Endothelial cell (in vitro differentiated cells): ENCODE data around the gene TRAM2. TPM values are rescaled to one million over a fixed set of nuclear protein-coding genes. Genes with fewer than 3 reads are reported as not detected.

Experiments
- DNase-seq: peaks from one replicate; pipeline ENCODE4 v3.0.0; 2021; ENCODE audit warnings: low spot score
- H3K27ac Mint-ChIP-seq: one replicate; pipeline ENCODE4 v1.8.0; 2021; ENCODE audit warnings: mixed read lengths, inconsistent platforms; ENCODE audit not compliant: unreplicated experiment
- H3K27me3 Mint-ChIP-seq: one replicate; pipeline ENCODE4 v1.8.0; 2021; ENCODE audit warnings: mild to moderate bottlenecking, moderate library complexity, mixed read lengths, inconsistent platforms; ENCODE audit not compliant: unreplicated experiment
- H3K36me3 Mint-ChIP-seq: one replicate; pipeline ENCODE4 v1.8.0; 2021; ENCODE audit warnings: mild to moderate bottlenecking, low read depth, mixed read lengths, inconsistent platforms; ENCODE audit not compliant: unreplicated experiment
- H3K4me1 Mint-ChIP-seq: one replicate; pipeline ENCODE4 v1.8.0; 2021; ENCODE audit warnings: mild to moderate bottlenecking, mixed read lengths, inconsistent platforms; ENCODE audit not compliant: unreplicated experiment
- H3K4me3 Mint-ChIP-seq: one replicate; pipeline ENCODE4 v1.8.0; 2021; ENCODE audit warnings: mild to moderate bottlenecking, mixed read lengths, inconsistent platforms; ENCODE audit not compliant: unreplicated experiment
- H3K9me3 Mint-ChIP-seq: one replicate; pipeline ENCODE4 v1.8.0; 2021; ENCODE audit warnings: mixed read lengths, inconsistent platforms; ENCODE audit not compliant: unreplicated experiment
- CTCF ChIP-seq: fragments of 200-600 bp; sonication (generic); IDR thresholded peaks from one replicate; pipeline ENCODE4 v1.5.0; 2021; ENCODE audit warnings: antibody characterized with exemption; ENCODE audit not compliant: unreplicated experiment
- total RNA-seq: library from RNA; stranded (reverse); fragmentation: NEBNext Ultra II Directional; extraction: Animal tissue kit (Norgen Biotek cat#: 25700); gene quantifications from one replicate; pipeline ENCODE4 v1.2.1, GENCODE V29; 2021; ENCODE audit not compliant: unreplicated experiment

TRAM2 gene
- total RNA-seq, 1 donor from 2014 or later = 29.4 TPM

- no peak overlapping the region for H3K4me3 Mint-ChIP-seq
- H3K4me1 Mint-ChIP-seq = peaks cover 16% of the 10 kb centered on the region
- DNase-seq = no peak
- peaks cover 3% of the 10 kb centered on the region for H3K27me3 Mint-ChIP-seq
- peak overlapping the region; percentile 62 for H3K27ac Mint-ChIP-seq
- no peaks in the 10 kb centered on the region for H3K9me3 Mint-ChIP-seq
- peaks cover 4% of the 10 kb centered on the region for H3K36me3 Mint-ChIP-seq
- no peak for TF ChIP-seq CTCF
Measured at GRCh38 chr6:52493669-52494068, 83.2 kb downstream of the TRAM2 start.

DNA sequence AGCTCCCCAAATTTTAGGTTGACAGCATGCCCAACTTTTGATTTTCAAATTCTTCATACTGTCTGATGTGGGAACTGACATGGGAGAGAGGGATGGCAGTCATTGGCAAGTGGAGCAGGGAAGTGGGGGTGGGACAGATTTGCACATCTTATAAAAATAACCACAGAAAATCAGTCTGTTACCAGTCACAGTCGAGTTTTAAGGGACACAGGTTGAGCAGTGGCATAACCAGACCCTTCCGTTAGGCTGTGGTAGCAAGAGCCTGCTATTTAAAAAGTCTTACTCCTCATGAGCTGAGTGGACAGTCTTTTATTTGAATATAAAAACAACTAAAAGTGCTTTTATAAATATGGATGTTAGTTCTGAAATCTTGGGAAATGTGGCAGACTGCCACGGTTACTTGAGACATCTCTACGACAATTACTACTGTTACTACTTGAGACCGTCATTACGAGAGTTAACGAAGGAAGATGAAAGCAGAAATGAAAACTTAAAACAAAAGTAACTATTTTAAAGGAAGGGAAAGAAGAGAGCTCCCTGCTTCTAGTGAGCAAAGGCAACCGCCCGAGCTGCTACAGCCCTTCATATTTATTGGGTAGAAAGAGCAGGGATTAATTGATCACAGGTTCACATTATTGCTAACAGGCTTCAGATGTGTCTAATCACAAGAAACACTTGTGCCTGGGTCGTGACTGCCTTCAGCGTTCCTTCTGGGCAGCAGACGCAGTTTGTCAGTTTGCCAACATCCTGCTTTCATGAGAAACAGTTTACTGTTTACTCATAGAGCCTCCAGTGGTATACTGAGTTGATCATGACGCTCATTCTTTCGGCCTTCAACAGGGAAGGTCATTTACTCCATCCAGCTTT lies 85.4 kb downstream of the TRAM2 start:
- DNase-seq = no peak
- peaks cover 3% of the 10 kb centered on the region for H3K27me3 Mint-ChIP-seq
- peaks cover 13% of the 10 kb centered on the region for H3K4me1 Mint-ChIP-seq
- H3K27ac Mint-ChIP-seq = no peak overlapping the region
- H3K9me3 Mint-ChIP-seq = no peaks in the 10 kb centered on the region
- H3K36me3 Mint-ChIP-seq = peaks cover 4% of the 10 kb centered on the region
- TF ChIP-seq CTCF = no peak
- no peak overlapping the region for H3K4me3 Mint-ChIP-seq

DNA sequence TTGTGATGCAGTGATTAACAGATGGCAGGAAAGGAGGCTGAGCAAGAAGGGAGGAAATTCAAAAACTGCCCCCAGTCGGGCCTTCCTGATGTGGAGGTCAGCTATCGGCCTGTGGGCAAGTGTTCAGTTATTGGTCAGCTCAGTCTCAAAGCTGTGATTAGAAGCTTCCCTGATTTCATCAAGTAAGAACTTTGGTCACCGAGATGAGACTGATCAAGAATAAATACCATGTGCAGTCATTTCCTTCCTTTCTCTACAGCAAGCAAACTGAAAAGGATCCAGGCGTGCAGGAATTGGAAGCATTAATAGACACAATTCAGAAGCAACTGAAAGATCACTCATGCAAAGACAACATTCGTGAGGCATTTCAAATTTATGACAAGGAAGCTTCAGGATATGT lies 87.0 kb downstream of the TRAM2 start:
- TF ChIP-seq CTCF = no peak
- no peak overlapping the region for H3K4me3 Mint-ChIP-seq
- no peaks in the 10 kb centered on the region for H3K9me3 Mint-ChIP-seq
- no peak for DNase-seq
- no peaks in the 10 kb centered on the region for H3K27me3 Mint-ChIP-seq
- no peaks in the 10 kb centered on the region for H3K36me3 Mint-ChIP-seq
- H3K27ac Mint-ChIP-seq = no peak overlapping the region
- H3K4me1 Mint-ChIP-seq = peaks cover 13% of the 10 kb centered on the region

DNA sequence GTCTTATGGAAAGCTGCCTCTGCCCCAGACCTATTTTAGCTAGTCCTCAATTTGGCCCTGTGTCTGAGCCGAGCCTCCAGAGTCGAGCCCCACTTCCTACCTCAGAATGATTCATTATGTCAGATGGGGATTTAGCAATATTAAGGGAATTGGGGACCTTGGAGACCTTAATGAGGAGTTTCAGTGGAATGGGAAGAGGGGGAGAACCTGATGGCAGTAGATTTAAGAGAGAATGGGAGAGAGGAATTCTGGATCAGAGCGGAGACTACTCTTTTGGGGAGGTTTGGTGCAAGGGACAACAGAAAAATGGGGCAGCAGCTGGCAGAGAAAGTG lies 93.2 kb downstream of the TRAM2 start:
- Mint-ChIP-seq H3K9me3 (no peaks in the 10 kb centered on the region), H3K27me3 (peaks cover 3% of the 10 kb centered on the region), H3K4me1 (peaks cover 12% of the 10 kb centered on the region), H3K36me3 (peaks cover 3% of the 10 kb centered on the region), H3K4me3 (no peak overlapping the region), H3K27ac (peak overlapping the region; percentile 72)
- no peak for DNase-seq
- no peak for TF ChIP-seq CTCF

DNA sequence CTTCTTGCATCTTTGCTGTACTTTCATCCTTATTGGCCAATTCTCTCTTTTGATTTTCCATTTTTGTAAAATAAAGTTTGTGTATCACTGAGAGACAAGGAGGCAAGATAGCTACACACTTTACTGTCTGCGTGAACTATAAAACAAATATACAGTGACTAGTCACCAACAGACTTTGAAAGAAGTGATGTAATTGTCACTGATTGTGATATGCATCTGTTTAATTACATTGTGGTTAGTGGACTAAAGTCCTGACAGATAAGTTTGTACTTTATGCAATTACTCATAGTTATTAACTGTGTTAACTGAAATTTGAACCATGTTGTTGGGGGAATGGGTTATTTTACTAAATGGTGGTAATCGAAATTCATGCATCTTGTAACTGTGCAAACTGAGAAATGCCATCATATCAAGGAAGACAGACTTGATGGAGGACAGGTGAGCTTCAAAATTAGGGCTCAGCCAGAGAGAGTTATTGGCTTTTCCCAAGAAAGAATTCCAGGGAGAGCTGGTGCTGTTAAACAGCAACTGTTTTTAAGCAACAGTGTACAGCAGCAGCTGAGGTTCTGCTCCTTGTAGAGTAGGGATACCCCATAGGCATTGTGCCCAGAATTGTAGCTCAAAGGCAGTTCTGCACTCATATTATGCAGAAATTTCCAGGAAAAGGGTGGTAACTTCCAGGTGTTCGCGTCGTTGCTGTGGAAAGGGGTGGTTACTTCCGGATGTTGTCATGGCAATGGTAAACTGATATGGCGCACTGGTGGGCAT lies 93.8 kb downstream of the TRAM2 start:
- Mint-ChIP-seq H3K4me3 (no peak overlapping the region), H3K27me3 (peaks cover 3% of the 10 kb centered on the region), H3K9me3 (no peaks in the 10 kb centered on the region), H3K27ac (no peak overlapping the region), H3K36me3 (peaks cover 3% of the 10 kb centered on the region), H3K4me1 (peaks cover 12% of the 10 kb centered on the region)
- no peak for TF ChIP-seq CTCF
- no peak for DNase-seq
